DOHH2 (cell line): ENCODE results near the gene TTBK2.
"Not testable (repeated sequence)": the region's sequence is repeated elsewhere in the genome, so short reads cannot be mapped to it uniquely, and the experiment has no call there.

Experiments used
- H3F3A ChIP-seq: fragments of 200-600 bp; sonication (generic), shearing (Covaris generic); 2 replicates; pipeline ENCODE4 v1.6.0; 2016; ENCODE audit warnings: antibody characterized with exemption, mild to moderate bottlenecking; ENCODE audit not compliant: control insufficient read depth, insufficient read depth
- H3K27ac ChIP-seq: fragments of 200-600 bp; sonication (generic); 2 replicates; pipeline ENCODE4 v1.5.1; 2014; ENCODE audit warnings: low read depth, mild to moderate bottlenecking, low read length, moderate library complexity
- H3K27me3 ChIP-seq: fragments of 200-600 bp; sonication (generic); 2 replicates; pipeline ENCODE4 v1.6.1; 2014; ENCODE audit warnings: mild to moderate bottlenecking, low read length, mixed read lengths; ENCODE audit not compliant: control insufficient read depth
- H3K36me3 ChIP-seq: fragments of 200-600 bp; sonication (generic); 2 replicates; pipeline ENCODE4 v1.6.1; 2014; ENCODE audit warnings: mild to moderate bottlenecking, low read length, moderate library complexity, mixed read lengths; ENCODE audit not compliant: control insufficient read depth
- H3K4me1 ChIP-seq: fragments of 200-600 bp; sonication (generic); 2 replicates; pipeline ENCODE4 v1.6.1; 2014; ENCODE audit warnings: mild to moderate bottlenecking, low read length, mixed read lengths; ENCODE audit not compliant: control insufficient read depth
- H3K4me2 ChIP-seq: fragments of 200-600 bp; sonication (generic); 2 replicates; pipeline ENCODE4 v1.6.0; 2014; ENCODE audit warnings: mild to moderate bottlenecking, low read length, moderate library complexity
- H3K4me3 ChIP-seq: fragments of 200-600 bp; sonication (generic); 2 replicates; pipeline ENCODE4 v1.5.1; 2014; ENCODE audit warnings: mild to moderate bottlenecking, low read length, mixed read lengths
- H3K79me2 ChIP-seq: fragments of 200-600 bp; sonication (generic); 2 replicates; pipeline ENCODE4 v1.6.1; 2014; ENCODE audit warnings: mild to moderate bottlenecking, low read length, mixed read lengths; ENCODE audit not compliant: control insufficient read depth
- H3K9me2 ChIP-seq: fragments of 200-600 bp; sonication (generic); replicated peaks from 2 replicates; pipeline ENCODE4 v1.6.1; 2014; ENCODE audit warnings: mild to moderate bottlenecking, low read length, mixed read lengths; ENCODE audit not compliant: control insufficient read depth
- H3K9me3 ChIP-seq: fragments of 200-600 bp; sonication (generic); 2 replicates; pipeline ENCODE4 v1.6.1; 2014; ENCODE audit warnings: antibody characterized with exemption, low read length, mixed read lengths; ENCODE audit not compliant: control insufficient read depth, insufficient read depth
- H4K20me1 ChIP-seq: fragments of 200-600 bp; sonication (generic); 2 replicates; pipeline ENCODE4 v1.6.0; 2014; ENCODE audit warnings: low read depth, mild to moderate bottlenecking, antibody characterized with exemption, low read length, moderate library complexity; ENCODE audit not compliant: control insufficient read depth, insufficient read depth
- EZH2phosphoT487 ChIP-seq: fragments of 200-600 bp; sonication (generic); IDR thresholded peaks from 2 replicates; pipeline ENCODE4 v1.6.1; 2017; ENCODE audit warnings: borderline replicate concordance, mild to moderate bottlenecking, antibody characterized with exemption, low read length, moderate library complexity, mixed read lengths
- TF ChIP-seq, protein P1 (sequence below): fragments of 200-600 bp; sonication (generic); IDR thresholded peaks from one replicate; pipeline ENCODE4 v1.5.1; 2014; ENCODE audit warnings: antibody characterized with exemption, mild to moderate bottlenecking, low read depth, low read length; ENCODE audit not compliant: poor library complexity, severe bottlenecking

TTBK2 gene

DNA sequence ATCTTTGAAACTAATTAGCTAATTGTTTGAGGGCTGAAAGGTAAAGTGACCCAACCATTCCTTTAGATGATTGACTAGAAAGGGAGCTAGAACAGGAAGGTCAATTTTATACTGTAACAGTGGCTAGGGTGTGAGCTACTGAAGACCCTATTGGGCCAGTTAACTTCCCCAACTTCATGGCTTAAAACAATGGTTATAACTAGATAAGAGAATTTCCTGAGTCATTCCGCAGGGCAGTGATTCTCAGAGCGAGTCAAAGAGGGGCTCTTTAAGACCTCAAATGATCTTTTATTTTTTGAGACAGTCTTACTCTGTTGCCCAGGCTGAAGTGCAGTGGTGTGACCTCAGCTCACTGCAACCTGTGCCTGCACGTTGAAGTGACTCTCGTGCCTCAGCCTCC is 33.7 kb upstream of the TTBK2 start:
- H3K27me3 ChIP-seq = no peaks in the 10 kb centered on the region
- no peaks in the 10 kb centered on the region for H4K20me1 ChIP-seq
- H3K27ac ChIP-seq = no peak overlapping the region
- no peaks in the 10 kb centered on the region for H3K9me2 ChIP-seq
- no peak overlapping the region for H3K4me2 ChIP-seq
- H3K9me3 ChIP-seq = no peaks in the 10 kb centered on the region
- TF ChIP-seq, protein P1, sequence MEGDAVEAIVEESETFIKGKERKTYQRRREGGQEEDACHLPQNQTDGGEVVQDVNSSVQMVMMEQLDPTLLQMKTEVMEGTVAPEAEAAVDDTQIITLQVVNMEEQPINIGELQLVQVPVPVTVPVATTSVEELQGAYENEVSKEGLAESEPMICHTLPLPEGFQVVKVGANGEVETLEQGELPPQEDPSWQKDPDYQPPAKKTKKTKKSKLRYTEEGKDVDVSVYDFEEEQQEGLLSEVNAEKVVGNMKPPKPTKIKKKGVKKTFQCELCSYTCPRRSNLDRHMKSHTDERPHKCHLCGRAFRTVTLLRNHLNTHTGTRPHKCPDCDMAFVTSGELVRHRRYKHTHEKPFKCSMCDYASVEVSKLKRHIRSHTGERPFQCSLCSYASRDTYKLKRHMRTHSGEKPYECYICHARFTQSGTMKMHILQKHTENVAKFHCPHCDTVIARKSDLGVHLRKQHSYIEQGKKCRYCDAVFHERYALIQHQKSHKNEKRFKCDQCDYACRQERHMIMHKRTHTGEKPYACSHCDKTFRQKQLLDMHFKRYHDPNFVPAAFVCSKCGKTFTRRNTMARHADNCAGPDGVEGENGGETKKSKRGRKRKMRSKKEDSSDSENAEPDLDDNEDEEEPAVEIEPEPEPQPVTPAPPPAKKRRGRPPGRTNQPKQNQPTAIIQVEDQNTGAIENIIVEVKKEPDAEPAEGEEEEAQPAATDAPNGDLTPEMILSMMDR = no peak
- no peak for TF ChIP-seq EZH2phosphoT487
- peaks cover 48% of the 10 kb centered on the region for H3K36me3 ChIP-seq
- no peaks in the 10 kb centered on the region for H3F3A ChIP-seq
- no peaks in the 10 kb centered on the region for H3K4me1 ChIP-seq
- H3K4me3 ChIP-seq = no peak overlapping the region
- H3K79me2 ChIP-seq = no peaks in the 10 kb centered on the region

DNA sequence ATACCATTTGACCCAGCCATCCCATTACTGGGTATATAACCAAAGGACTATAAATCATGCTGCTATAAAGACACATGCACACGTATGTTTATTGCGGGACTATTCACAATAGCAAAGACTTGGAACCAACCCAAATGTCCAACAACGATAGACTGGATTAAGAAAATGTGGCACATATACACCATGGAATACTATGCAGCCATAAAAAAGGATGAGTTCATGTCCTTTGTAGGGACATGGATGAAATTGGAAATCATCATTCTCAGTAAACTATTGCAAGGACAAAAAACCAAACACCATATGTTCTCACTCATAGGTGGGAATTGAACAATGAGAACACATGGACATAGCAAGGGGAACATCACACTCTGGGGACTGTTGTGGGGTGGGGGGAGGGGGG is 28.3 kb upstream of the TTBK2 start:
- not testable (repeated sequence) for H3K4me3 ChIP-seq, H3K27me3 ChIP-seq, H3K4me2 ChIP-seq, H3K4me1 ChIP-seq, H3K9me2 ChIP-seq, H3F3A ChIP-seq, H4K20me1 ChIP-seq, H3K27ac ChIP-seq, H3K79me2 ChIP-seq, H3K9me3 ChIP-seq
- H3K36me3 ChIP-seq = peaks cover 47% of the 10 kb centered on the region

DNA sequence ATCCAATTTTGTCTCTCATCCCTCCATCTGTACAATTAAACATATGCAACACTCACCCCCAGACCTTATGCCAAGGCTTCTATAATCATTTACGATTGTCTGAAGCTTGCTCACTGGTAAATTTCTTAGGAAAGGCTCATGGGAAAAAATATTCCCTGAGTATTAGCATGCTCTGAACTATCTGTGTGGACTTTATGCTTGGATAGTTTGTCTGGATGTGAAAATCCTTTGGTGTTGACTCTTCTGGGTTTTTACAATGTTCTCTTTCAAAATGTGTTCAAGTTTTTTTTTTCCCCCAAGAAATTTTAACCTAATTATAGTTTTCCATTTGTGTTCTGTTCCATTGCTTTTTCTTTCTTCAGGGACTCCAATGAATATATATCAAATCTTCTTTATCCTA is 19.9 kb upstream of the TTBK2 start:
- no peaks in the 10 kb centered on the region for H3K79me2 ChIP-seq
- H3K4me1 ChIP-seq = no peaks in the 10 kb centered on the region
- no peaks in the 10 kb centered on the region for H3F3A ChIP-seq
- H4K20me1 ChIP-seq = no peaks in the 10 kb centered on the region
- no peak overlapping the region for H3K4me2 ChIP-seq
- no peak overlapping the region for H3K27ac ChIP-seq
- no peaks in the 10 kb centered on the region for H3K9me2 ChIP-seq
- TF ChIP-seq EZH2phosphoT487 = no peak
- peaks cover 12% of the 10 kb centered on the region for H3K36me3 ChIP-seq
- no peak overlapping the region for H3K4me3 ChIP-seq
- no peaks in the 10 kb centered on the region for H3K9me3 ChIP-seq
- H3K27me3 ChIP-seq = no peaks in the 10 kb centered on the region

DNA sequence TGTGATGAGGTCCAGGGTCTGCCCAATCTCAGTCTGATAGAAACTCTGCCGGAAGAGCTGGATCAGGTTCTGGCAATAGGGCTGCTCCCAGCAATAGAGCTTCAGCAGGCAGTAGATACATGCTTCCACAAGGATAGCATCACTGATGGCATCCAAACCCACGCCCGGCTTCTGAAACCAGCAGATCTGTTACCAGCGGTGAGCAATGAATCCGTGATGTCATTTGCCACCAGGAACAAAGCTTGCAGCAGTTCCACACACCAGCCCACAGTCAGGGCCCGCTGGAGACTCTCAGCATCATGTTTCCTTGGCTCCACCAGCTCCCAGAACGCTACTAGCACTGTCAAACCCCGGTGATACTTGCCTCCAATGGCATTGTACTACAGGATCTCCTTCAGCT is 19.3 kb upstream of the TTBK2 start:
- no peak overlapping the region for H3K4me3 ChIP-seq
- no peaks in the 10 kb centered on the region for H3K27me3 ChIP-seq
- H4K20me1 ChIP-seq = no peaks in the 10 kb centered on the region

More for the DNA sequence above, 19.3 kb upstream of the TTBK2 start:
- Histone ChIP-seq H3K79me2 (no peaks in the 10 kb centered on the region), H3K9me2 (no peaks in the 10 kb centered on the region), H3K9me3 (no peaks in the 10 kb centered on the region), H3F3A (no peaks in the 10 kb centered on the region), H3K4me1 (no peaks in the 10 kb centered on the region), H3K4me2 (no peak overlapping the region), H3K27ac (no peak overlapping the region), H3K36me3 (peaks cover 5% of the 10 kb centered on the region)
- TF ChIP-seq, protein P1 = no peak
- no peak for TF ChIP-seq EZH2phosphoT487
